Regular cardiac myocyte (primary cell): ENCODE data around the gene TNNT2. TPM values are rescaled to one million over a fixed set of nuclear protein-coding genes. Genes with fewer than 3 reads are reported as not detected.

Experiments used
- total RNA-seq: library from RNA; depleted of rRNA; stranded (reverse); fragments of >200 nt; gene quantifications from 2 replicates; pipeline ENCODE4 v1.2.3, GENCODE V29; 2014

TNNT2 gene
- not detected in 2 replicates for total RNA-seq

DNA sequence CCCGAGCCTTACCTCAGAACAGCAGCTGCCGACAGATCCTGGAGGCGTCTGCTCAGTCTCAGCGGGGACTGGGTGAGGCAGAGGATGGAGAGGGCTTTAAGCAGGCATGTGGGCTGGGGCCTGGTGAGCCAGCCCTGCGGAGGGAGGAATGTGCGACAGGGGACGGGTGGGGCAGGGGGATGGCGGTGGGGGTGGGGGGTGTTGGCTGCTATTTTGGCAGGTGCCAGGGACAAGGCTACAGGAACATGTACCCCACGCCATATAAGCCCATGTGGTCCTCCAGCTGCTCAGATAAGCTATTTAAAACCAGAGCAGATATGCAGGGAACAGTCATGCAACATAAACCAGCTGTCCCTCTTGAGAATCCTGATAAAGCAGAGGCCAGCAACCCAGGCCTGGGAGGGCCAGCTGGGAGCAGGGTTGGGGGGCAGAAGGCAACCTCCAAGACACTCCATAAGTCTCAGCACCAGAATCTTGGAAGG, at the start of gene TNNT2:
Gene TNNT2, minus strand, starts transcription at position 70 of the 482 bp plus-strand sequence. CDS start 4,426 bp downstream, outside the sequence.

DNA sequence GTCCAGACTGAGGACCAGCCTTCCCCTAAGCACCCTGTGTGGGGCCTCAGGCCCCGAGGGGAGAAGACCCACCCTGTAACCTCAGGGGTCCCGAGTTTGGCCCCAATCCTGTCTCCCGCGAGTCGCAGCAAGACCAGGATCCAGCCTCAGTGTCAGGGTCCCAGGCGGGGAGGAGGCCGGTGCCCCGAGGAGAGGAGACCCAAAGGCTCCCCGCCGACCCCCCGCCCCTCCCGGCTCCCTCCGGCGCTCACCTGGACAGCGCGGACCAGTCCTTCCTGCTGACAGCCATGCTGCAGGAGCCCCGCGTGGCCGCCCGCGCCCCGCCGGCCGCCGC, 21.5 kb upstream of the TNNT2 start, which contains the start of gene LAD1:
Gene LAD1, minus strand, starts transcription at position 307 of the 334 bp plus-strand sequence. Its CDS starts 18 bp downstream, at position 289.

Other genes with a start within 250 kb of the TNNT2 start
- gene TMEM9, start 223.2 kb downstream of the TNNT2 start, total RNA-seq, result 65.9 and 86.5 TPM in 2 replicates
- gene IGFN1, start 186.9 kb downstream of the TNNT2 start, total RNA-seq, result 0.28 TPM in 1 of 2 replicates, not detected in the other
- gene PKP1, start 94.2 kb downstream of the TNNT2 start, total RNA-seq, result under 0.01 and 0.19 TPM in 2 replicates
- gene LAD1, start 21.6 kb upstream of the TNNT2 start, total RNA-seq, result under 0.01 and 0.19 TPM in 2 replicates
- not detected in 2 replicates for gene TNNI1, start 44.0 kb upstream of the TNNT2 start, total RNA-seq
- 69.0 and 104 TPM in 2 replicates for gene PHLDA3, start 91.5 kb upstream of the TNNT2 start, total RNA-seq
- 317 and 374 TPM in 2 replicates for gene CSRP1, start 129.4 kb upstream of the TNNT2 start, total RNA-seq
- gene NAV1, start 161.4 kb upstream of the TNNT2 start, total RNA-seq, result 23.0 and 30.7 TPM in 2 replicates